Fibroblast of skin of right biceps (primary cell): ENCODE results near the gene EPB41.
A peak's percentile ranks its signal among the peaks of the same experiment; 100 is the strongest.
"Not testable (repeated sequence)": the region's sequence is repeated elsewhere in the genome, so short reads cannot be mapped to it uniquely, and the experiment has no call there.

Source experiments
- DNase-seq: peaks from one replicate; pipeline ENCODE4 v3.0.0-alpha.2; 2013

Gene EPB41

DNA sequence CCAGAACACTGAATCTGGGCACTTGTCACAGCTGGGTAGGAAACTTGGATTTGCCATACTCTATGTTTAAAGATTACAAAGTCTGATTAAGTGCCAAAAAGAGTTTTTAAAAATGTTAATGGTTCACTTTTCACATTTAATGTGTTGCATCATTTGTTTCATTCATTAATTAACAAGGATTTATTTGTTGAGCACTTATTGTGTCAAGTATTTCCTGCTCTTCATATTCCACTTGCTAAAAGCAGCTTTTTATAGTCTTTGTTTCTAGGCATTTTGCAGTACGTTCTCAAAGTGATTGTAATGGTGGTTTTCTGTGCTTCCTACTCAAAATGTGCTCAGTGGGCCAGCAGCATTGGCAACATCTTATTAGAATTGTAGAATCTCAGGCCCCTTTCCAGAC is 68.7 kb downstream of the EPB41 start:
- no peak for DNase-seq

DNA sequence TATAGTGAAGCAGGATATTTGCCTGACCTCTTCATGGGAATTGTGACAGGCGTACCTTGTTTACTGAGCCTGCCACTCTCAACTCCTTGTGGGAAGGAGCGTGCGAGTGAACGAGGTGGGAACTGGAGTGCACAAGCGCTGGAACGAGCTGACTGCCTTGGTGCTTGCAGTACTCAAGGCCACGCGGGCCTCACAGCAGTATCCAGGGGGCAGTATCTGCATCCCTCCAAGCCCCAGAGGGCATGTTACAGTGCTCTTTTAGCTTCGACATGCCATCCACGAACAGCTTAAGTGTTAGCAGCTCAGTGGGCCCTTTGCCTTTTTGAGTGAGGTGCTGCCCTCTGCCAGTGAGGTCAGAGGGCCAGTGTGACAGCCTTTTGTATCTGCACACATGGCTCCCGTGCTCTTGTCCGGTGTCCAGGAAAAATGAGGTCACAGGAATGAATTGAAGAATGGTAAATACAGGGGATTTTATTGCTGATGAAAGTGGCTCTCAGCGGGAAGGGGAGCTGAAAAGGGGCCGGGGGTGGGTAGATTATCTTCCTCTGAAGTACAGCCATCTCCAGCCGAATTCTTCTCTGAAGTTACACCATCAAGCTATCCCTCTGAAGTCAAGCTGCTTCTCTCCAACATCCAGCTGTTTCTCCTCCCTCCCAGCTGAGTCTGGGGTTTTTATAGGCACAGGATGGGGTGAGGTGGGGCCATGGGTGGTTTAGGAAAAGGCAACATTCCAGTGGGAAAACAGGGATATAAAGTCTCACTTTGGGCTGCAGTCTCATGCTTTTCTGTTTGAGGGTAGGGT is 69.3 kb downstream of the EPB41 start:
- DNase-seq = no peak

DNA sequence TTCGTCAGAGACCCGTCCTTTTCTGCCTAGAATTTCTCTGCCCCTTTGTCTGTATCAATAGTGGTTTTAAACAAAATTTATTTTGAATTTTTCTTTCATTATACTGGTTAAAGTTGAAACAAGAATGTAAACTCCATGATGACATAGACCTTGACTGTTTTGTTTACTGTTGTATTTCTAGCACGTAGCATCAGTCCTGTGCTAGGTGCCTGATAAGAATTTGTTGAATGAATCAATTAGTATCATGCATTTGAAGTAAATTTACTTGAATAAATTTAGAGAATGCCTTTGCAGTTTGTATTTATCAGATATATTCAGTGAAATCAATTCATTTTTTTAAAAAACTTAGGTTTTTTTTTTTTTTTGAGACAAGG is 69.9 kb downstream of the EPB41 start:
- no peak for DNase-seq

DNA sequence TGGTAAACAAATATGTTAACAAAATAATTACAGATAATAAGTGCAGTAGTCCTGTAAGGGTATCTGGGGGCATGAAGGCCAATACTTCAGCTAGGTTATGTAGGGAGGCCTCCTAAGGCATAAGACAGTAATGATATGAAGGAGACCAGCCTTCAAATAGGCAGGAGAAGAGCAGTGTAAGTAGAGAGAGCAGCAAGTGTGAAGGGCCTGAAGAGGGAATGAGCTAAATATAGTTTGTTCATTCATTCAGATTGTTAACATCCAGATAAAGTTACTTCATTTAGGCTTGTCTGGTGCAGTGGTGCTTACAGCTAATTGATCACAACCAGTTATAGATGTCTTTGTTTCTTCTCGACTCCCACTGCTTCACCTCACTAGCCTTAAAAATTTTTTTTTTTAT is 71.1 kb downstream of the EPB41 start:
- no peak for DNase-seq

DNA sequence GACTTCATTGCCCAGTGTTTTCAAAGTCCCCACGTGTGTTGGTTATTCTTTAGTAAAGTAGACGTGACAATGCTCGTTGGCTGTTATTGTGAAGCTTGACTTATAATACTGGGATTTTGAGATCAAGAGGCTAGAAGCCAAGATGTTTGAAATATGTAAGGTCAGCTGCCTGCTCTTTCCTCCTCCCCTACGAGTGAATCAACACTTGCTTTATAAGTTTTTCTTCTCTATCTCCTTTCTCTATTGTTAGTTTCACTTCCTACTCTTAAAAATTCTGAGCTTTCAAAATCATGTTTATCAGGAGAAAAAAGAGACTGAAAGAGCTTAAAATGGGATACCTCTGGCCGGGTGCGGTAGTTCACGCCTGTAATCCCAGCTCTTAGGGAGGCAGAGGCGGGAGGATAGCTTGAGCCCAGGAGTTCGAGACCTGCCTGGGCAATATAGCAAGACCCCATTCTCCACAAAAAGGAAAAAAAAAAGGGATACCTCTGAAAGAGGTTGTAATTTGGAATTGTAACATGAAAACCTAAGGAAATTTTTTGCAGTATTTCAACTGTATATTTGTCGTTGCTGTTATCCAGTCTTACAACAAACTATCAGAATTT is 72.0 kb downstream of the EPB41 start:
- no peak for DNase-seq

DNA sequence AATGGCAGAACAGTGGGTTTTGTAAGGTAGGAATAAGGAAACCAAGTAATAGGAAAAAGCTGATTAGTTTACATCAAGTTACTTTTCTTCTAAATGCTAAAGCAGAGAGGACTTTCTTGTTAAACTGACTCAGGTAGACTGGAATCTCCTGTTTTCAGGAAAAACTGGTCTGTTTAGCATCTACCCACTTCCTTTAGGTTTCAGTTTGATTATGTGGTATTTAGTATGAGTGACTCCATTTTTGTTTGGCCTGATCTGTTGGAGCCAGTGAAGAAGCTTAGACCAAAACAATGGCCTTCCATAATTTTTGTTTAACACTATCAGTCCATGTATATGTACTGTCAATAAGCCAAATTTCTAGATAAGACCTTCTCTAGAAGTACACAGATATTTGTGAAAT is 88.4 kb downstream of the EPB41 start:
- no peak for DNase-seq

DNA sequence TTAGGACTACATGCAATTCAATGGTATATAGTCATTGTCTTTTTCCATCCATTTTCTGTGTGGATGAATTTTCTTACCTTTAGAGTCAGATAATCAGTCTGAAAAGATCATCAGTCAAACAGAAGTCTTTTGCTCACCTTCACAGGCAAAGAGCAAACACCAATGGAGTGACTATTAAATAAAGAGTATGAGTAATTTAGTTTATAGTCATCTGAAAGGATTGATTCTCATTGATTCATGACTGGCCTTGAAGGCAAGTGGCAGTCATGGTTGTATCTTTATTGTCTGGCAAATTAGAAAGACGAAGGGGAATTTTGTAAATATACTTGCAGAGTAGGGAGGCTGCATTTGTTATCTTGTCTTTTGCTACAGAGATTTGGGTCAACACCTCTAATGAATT is 89.9 kb downstream of the EPB41 start:
- DNase-seq = no peak

DNA sequence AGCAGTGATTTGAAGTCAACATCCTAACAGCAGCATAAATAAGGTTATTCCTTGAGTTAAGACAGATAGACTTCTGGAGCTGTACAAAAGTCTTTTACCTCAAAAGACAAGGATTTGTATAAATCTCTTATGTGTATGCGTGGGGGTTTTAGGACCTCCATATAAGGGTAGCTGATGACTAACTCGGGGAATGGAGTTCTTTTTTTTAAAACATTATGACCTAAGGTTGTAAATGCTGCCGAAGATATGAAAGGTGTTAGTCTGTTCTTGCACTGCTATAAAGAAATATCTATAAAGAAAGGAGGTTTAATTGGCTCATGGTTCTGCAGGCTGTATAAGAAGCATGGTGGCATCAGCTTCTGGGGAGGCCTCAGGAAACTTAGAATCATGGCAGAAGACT is 90.4 kb downstream of the EPB41 start:
- DNase-seq = no peak

DNA sequence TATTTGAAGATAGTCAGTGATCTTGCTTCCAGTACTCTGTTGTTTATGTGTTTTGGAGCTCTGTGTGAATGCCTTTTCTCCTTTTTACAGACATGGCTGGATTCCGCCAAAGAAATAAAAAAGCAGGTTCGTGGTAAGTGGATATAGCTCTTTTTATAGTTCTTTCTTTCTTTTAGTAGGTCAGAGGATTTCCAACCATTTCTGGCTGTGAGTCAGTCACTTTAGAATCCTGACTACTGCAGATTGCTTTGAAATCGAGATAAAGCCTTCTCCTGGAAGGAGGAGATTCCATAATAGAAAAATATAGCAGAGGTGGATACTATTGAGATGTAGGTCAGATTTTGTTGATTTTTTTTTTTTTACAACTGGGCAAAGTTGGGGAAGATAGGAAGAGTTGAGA is 97.4 kb downstream of the EPB41 start:
- no peak for DNase-seq

DNA sequence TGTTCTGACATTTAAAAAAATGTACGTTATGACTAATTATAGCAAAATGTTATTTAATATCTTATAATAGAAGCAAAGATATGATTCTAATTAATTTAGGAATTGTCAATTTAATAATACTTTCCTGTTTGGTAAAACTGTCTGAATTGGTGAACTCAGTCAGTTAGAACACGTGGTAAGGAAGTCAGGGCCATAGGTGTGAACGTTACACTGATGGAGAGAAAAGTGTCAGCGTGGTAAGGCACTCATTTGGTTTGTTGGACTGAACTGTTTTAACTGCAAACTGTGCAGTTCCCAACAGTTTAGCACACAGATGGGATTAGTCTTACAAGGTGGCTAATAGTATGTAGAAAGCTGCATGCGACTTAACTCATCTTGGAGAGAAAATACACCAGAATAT is 102.9 kb downstream of the EPB41 start:
- DNase-seq = no peak

DNA sequence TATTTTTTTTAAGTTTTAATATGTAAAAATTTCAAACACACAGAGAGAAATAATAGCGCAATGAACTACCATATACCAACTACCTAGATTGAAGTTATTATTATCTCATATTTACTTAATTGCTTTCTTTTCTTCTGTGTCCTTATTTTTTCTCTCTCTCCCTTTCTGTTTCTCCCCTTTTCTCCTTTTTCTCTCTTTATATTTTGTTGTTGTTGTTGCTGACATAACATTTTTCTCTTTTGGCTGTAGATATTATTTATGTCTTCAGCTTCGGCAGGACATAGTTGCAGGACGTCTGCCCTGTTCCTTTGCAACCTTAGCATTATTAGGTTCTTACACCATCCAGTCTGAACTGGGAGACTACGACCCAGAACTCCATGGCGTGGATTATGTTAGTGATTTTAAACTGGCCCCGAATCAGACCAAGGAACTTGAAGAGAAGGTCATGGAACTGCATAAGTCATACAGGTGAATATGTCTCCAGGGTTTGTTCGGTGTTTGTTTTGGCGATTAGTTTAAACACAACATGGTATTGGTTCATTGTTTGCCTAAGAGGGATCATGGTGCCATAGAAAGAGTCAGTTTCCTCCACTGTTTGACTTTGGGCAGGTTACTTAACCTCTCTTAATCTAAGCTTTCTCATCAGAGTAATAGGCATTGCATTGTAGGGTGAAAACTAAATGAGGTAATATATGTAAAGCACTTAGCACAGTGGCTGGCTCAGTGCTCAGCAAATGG is 103.8 kb downstream of the EPB41 start:
- no peak for DNase-seq

DNA sequence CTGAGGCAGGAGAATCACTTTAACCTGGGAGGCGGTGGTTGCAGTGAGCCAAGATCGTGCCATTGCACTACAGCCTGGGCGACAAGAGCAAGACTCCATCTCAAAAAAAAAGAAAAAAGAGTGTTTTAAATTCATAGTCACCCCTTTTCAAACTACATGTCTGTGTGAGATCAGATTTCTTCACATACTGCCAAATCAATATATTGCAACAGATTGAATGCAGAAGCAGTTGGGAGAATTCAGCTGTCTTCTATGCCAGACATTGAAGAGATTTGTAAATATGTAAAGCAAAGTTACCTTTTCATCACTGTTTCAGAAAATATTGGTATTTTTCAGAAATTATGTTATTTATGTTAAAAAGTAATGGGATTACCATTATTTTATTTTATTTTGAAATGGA is 108.3 kb downstream of the EPB41 start:
- no peak for DNase-seq

DNA sequence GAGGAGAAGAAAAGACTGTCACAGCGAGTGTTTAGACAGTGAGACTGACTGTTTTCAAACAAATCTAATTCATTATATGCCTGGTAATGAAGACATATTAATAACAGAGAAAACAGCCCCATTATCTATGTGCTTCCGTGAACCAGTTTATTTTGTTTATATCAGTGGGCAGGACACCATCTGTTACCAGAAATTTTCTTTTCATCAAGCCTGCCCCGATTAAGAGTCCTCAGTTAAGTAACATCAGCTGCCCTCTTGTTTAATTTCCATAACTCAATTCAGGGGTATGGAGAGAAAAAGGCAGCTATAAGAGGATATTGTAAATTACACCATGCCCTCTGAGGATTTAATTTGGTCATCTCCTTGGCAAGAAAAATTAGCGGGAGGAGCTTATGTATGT is 115.3 kb downstream of the EPB41 start:
- DNase-seq = no peak

DNA sequence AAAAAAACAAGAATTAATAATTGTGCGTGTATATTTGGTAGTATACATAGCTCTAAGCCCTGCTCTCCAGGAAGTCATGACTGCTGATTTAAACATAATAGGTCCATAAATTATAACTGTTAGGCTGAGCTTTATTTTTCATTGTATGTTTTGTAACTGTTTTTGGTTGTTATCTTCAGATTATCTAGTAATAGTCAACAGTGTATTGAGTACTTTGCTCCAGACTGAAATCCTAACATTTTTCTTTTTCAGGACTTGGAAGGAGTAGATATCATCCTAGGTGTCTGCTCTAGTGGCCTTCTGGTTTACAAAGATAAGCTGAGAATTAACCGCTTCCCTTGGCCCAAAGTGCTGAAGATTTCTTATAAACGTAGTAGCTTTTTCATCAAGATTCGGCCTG is 118.5 kb downstream of the EPB41 start:
- DNase-seq = no peak

DNA sequence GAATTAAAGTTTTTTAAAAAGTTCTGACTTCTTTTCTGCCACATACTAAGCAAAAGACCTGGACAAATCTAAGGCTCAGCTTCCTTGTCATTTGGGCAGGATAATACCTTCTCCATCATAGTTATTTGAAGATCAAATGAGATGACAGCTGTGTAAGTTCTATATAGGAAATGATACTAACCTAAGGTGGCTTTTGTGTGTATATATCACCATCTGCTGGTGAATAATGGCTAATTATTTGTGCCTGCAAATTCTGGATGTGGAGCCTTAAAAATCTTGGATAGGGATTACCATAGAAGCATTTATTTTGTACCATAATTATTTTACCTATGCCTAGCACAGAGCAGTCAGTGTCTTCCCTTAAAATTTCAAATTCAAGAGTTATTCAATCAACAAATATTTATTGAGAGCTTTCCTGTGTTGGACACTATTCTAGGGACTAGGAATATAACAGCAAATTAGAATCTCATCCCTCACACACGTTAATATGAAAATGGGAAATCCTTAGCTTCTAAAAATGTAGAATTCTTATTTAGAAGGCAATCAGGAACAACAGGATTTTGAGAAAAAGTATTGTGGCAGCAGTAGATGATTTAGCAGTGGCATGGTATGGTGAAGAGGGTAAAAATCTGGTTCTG is 119.6 kb downstream of the EPB41 start:
- peak; percentile 49 for DNase-seq

DNA sequence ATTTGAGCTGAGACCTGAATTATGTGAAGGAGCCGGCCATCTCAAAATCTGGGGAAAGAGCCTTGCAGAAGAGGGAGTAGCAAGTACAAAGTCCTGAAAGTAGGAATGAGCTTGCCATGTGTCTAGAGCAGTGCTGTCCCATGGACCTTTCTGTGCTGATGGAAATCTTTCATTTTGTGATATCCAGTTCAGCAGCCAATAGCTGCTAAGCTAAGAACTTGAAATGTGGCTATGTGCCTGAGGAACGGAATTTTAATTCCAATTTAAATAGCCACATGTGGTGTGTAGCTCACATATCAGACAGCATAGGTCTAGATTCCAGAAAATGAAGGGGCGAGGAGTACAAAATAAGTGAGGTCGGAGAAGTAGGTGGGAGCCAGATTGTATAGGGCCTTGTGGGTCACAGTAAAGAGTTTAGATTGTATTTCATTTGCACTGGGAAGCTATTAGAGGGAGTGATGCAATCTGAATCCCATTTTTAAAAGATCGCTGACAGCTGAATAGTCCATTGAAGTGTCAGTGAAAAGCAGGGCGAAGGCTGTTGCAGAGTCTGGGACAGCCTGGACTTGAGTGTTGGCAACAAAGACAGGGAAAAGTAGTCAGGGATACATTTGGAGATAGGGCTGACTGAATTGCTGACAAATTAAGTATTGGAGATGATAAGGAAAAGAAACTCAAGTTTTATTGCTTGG is 129.1 kb downstream of the EPB41 start:
- peak; percentile 27 for DNase-seq

DNA sequence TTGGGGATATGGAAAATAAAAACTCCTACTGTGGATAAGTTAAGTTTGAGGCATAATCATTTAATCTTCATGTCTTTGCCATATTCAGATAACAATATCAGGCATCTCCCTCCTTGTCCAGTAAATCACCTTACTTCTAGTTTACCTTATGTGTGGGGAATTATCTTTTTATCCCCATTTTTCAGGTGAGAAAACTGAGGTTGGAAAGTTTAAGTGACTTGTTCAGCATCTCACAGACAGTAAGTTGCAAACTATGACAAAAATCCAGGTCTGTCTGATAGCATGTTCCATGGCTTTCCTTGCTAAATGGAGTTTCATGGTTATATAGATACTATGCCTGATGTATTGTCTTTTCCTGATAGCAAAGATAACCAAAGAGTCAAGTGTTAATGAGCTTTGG is 129.6 kb downstream of the EPB41 start:
- no peak for DNase-seq

DNA sequence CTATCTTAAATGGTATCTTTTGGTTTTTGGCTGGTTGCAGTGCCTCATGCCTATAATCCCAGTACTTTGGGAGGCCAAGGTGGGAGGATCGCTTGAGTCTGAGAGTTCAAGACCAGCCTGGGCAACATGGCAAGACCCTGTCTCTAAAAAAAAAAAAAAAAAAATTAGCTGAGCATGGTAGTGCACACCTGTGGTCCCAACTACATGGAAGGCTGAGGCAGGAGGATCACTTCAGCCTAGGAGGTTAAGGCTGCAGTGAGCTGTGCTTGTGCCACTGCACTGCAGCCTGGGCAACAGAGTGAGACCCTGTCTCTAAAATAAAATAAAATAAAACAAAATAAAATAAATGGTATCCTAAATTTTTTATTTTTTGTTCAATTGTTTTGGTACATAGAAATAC is 131.3 kb downstream of the EPB41 start:
- not testable (repeated sequence) for DNase-seq

DNA sequence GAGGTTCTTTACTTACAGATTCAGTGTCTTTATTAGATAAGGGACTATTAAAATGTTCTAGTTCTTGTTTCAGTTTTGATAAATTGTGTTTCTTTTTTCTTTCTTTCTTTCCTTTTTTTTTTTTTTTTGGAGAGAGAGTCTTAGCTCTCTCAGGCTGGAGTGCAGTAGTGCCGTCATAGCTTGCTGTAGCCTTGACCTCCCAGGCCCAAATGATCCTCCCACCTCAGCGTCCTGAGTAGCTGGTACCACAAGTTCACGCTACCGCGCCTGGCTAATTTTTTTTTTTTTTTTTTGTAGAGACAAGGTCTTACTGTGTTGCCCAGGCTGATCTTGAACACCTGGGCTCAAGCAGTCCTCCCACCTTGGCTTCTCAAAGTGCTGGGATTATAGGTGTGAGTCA is 132.8 kb downstream of the EPB41 start:
- no peak for DNase-seq

DNA sequence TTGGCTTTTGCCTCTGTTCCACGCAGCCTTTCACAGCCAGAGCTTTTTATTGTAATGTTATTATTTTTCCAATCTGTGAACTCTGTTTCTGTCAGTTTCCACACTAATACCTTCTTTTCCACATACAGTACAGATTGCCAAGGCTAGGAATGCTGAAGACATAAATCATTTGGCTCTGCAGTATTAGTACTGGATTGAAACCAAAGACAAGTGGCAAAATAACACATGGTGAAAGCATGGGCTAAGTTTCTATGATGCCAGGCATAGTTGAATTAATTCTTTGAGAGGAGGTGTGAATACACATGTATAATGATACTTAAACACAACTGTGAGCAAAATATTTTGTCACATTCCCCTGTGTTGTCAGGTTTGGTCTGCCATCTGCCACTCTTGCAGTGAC is 135.8 kb downstream of the EPB41 start:
- no peak for DNase-seq

DNA sequence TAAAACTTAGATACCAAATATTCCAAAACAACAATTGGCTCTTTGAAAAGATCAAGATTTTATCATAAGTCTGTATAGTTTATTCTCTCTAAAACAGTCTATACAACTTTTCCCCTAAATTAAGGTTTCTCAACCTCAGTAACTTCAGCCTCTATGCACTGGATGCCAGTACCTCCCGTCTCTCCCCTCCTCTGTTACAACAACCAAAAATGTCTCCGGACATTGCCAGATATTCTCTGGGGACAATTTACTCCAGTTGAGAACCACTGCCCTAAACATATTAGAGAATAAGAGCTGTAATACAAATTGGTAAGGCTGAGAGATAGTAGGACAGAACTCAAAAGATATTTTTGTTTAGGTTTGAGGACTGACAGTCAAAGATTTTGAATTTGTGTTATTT is 137.7 kb downstream of the EPB41 start:
- no peak for DNase-seq

DNA sequence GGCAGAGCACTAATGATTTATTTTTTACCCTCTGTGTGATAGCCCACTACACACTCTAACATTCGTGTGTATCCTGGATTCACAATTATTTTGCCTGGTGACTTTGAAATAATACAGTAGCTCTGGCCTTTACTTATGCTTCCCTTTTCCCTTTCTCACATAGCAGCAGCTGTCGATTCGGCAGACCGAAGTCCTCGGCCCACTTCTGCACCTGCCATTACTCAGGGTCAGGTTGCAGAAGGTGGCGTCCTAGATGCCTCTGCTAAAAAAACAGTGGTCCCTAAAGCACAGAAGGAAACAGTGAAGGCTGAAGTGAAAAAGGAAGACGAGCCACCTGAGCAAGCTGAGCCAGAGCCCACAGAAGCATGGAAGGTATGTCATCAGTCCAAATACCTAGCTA is 138.6 kb downstream of the EPB41 start:
- DNase-seq = no peak

DNA sequence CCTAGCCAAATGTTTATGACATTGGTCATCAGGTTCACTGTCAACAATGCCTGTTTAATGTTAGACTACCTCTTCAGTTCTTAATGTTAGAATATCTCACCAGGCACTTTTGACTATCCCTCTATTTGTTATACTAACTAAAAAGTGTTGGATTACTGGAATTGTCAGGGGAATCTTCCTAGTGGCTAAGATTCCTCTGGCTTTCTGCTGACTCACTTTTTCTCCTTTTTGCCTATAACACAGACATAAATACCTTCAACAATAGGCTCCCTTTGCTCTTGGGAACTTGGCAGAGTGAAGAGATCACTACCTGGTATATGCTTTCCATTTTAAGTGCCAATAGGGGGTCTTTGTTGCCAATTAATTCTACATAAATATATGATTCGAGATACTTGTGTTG is 140.8 kb downstream of the EPB41 start:
- DNase-seq = peak; percentile 13
